ENCODE results near the gene BTG4. TPM values are rescaled to one million over a fixed set of nuclear protein-coding genes. Genes with fewer than 3 reads are reported as not detected.

BTG4 gene
- total and polyA plus RNA-seq, 2 experiments from 2014 or later, result 0.21 to 0.31 TPM

- TF ChIP-seq ETS1 (IDR thresholded peaks at IDR 0.05), result no peak
- TF ChIP-seq EZH2 (IDR thresholded peaks at IDR 0.05; ENCODE audit: low read depth, unreplicated experiment), result no peak
These were observed 28.7 kb upstream of the BTG4 start (continued) for GRCh38 chr11:111540937-111541253.

- Histone ChIP-seq H4K20me1 (replicated peaks; ENCODE audit: insufficient read depth) (no peaks in the 10 kb centered on the region), H3K27me3 (ENCODE audit: insufficient read depth) (peaks cover 59% of the 10 kb centered on the region), H3K9me2 (ENCODE audit: insufficient read depth) (no peaks in the 10 kb centered on the region; the same call in 1 of the 2 replicates), H3K4me3 (peak within 1 kb of the TSS; percentile 89), H3K36me3 (ENCODE audit: insufficient read depth) (no peaks in the 10 kb centered on the region), H3K4me1 (ENCODE audit: insufficient read depth) (peaks cover 20% of the 10 kb centered on the region), H2AFZ (peak within 1 kb of the TSS; percentile 100), H3K79me2 (replicated peaks; ENCODE audit: insufficient read depth) (no peaks in the 10 kb centered on the region), H3K4me2 (peak within 1 kb of the TSS; percentile 95), H3F3A (replicated peaks; ENCODE audit: low read depth) (no peaks in the 10 kb centered on the region), H3K27ac (ENCODE audit: low read depth) (no peak within 1 kb of the TSS)
- Mint-ChIP-seq H3K9me3 (no peaks in the 10 kb centered on the region; the same call in 2 of the 3 replicates), H3K4me1 (peaks cover 25% of the 10 kb centered on the region; the same call in 2 of the 3 replicates), H3K36me3 (ENCODE audit: low read depth) (no peaks in the 10 kb centered on the region; the same call in 1 of the 3 replicates), H3K27ac (no peak within 1 kb of the TSS), H3K4me3 (peak within 1 kb of the TSS; percentile 77), H3K27me3 (ENCODE audit: insufficient read depth, low read depth, poor library complexity) (peaks cover 50% of the 10 kb centered on the region)
- ATAC-seq, result peak; percentile 71
- TF ChIP-seq REST (IDR thresholded peaks at IDR 0.05; ENCODE audit: unreplicated experiment) (no peak), POLR2AphosphoS5 (IDR thresholded peaks at IDR 0.05; ENCODE audit: low read depth) (peak; percentile 66), NANOG (IDR thresholded peaks at IDR 0.05; ENCODE audit: borderline replicate concordance) (no peak), STAT1 (IDR thresholded peaks at IDR 0.05; ENCODE audit: unreplicated experiment) (no peak), EZH2 (IDR thresholded peaks at IDR 0.05; ENCODE audit: low read depth, unreplicated experiment) (peak; percentile 65), CTCF (conservative IDR thresholded peaks at IDR 0.05; ENCODE audit: low read depth in 2 of 2) (no peak), CREB1 (CRISPR knock-in tag; IDR thresholded peaks at IDR 0.05; ENCODE audit: low read depth) (peak; percentile 63)
- peak; percentile 81 for DNase-seq (ENCODE audit: low spot score)
These were observed 28.1 kb upstream of the BTG4 start, which contains the start of gene LAYN for GRCh38 chr11:111540114-111540936. Gene LAYN (plus strand): TSS chr11:111540720. CDS start chr11:111540844, 124 bp downstream.

Data from GM23338 (cell line).